CD4-positive, alpha-beta T cell (primary cell): ENCODE results near the gene SDK1. TPM values are rescaled to one million over a fixed set of nuclear protein-coding genes. Genes with fewer than 3 reads are reported as not detected.

Source experiments
- ATAC-seq: fragments of 200-7000 bp; cut with Tn5 transposase; one replicate; pipeline ENCODE4 v1.10.0; 2022; ENCODE audit warnings: mild to moderate bottlenecking; ENCODE audit not compliant: poor library complexity
- CTCF ChIA-PET: fragments of 350-600 bp; sonication (Branson Sonifier 250); formaldehyde crosslinking; loops from one replicate; lab custom pipeline; 2021; ENCODE audit warnings: antibody characterized with exemption, inconsistent platforms; lab: Charles Lee
- POLR2A ChIA-PET: fragments of 350-600 bp; sonication (Branson Sonifier 250); formaldehyde crosslinking; loops from one replicate; lab custom pipeline; 2021; ENCODE audit warnings: antibody characterized with exemption, inconsistent platforms; lab: Charles Lee
- DNase-seq, 14 experiments: peaks; one replicate each; pipeline ENCODE4 v3.0.0-alpha.2; 2013 to 2020; ENCODE audit warnings: mixed read lengths in 2 of 14
- H3K27ac ChIP-seq, 2 donors: one replicate each; pipeline versions ENCODE4 v1.5.1 to v1.7.0; 2013; ENCODE audit warnings: low read length in 2 of 2, low read depth in 1 of 2, mild to moderate bottlenecking in 1 of 2
- H3K27me3 ChIP-seq, 2 experiments: 1 replicate in 1 of 2; 2 replicates in 1 of 2; pipeline versions ENCODE4 v1.6.1 to v1.7.0; 2013; ENCODE audit warnings: low read length in 2 of 2, control low read depth in 1 of 2, mild to moderate bottlenecking in 1 of 2, moderate library complexity in 1 of 2; ENCODE audit not compliant: insufficient read depth in 2 of 2, control insufficient read depth in 1 of 2
- H3K36me3 ChIP-seq: one replicate; pipeline ENCODE4 v1.6.1; 2013; ENCODE audit warnings: low read length, control low read depth; ENCODE audit not compliant: insufficient read depth
- H3K4me1 ChIP-seq: one replicate; pipeline ENCODE4 v1.6.1; 2013; ENCODE audit warnings: low read length, control low read depth; ENCODE audit not compliant: insufficient read depth
- H3K4me3 ChIP-seq: one replicate; pipeline ENCODE4 v1.5.1; 2013; ENCODE audit warnings: mild to moderate bottlenecking, low read length, moderate library complexity
- H3K9me3 ChIP-seq, 2 experiments: 1 replicate in 1 of 2; 2 replicates in 1 of 2; pipeline versions ENCODE4 v1.6.1 to v1.7.0; 2013; ENCODE audit warnings: low read length in 2 of 2, mild to moderate bottlenecking in 2 of 2, control low read depth in 1 of 2, moderate library complexity in 1 of 2; ENCODE audit not compliant: control insufficient read depth in 1 of 2, insufficient read depth in 1 of 2
- H3K27ac Mint-ChIP-seq: one replicate; pipeline ENCODE4 v1.8.0; 2020; ENCODE audit warnings: mixed read lengths
- H3K27me3 Mint-ChIP-seq: one replicate; pipeline ENCODE4 v1.8.0; 2021; ENCODE audit warnings: mixed read lengths
- H3K36me3 Mint-ChIP-seq: one replicate; pipeline ENCODE4 v1.8.0; 2021; ENCODE audit warnings: low read depth, mixed read lengths
- H3K4me1 Mint-ChIP-seq: one replicate; pipeline ENCODE4 v1.8.0; 2021; ENCODE audit warnings: low read depth, mixed read lengths
- H3K4me3 Mint-ChIP-seq: one replicate; pipeline ENCODE4 v1.8.0; 2020; ENCODE audit warnings: mild to moderate bottlenecking, mixed read lengths
- H3K9me3 Mint-ChIP-seq: one replicate; pipeline ENCODE4 v1.8.0; 2020; ENCODE audit warnings: mixed read lengths
- intact Hi-C, 2 experiments: fragments of 100-400 bp; cut with DNase I in 1 of 2; cut with micrococcal nuclease in 1 of 2; formaldehyde crosslinking; loops; one replicate each; pipeline versions ENCODE4 v1.15.1 to v1.9.0; 2023 to 2025; cut with DNase I, micrococcal nuclease
- total RNA-seq, 174 experiments: library from RNA in 2 of 174; stranded (reverse) in 2 of 174; gene quantifications; one replicate each; pipeline ENCODE4 v1.2.3 and lab custom pipeline; 2021 to 2026
- TF ChIP-seq, protein P1 (sequence below): fragments of 200-600 bp; IDR thresholded peaks from one replicate; pipeline ENCODE4 v1.8.0; 2022; ENCODE audit warnings: antibody characterized with exemption, mild to moderate bottlenecking

Gene SDK1
- total RNA-seq, 2 experiments from 2014 or later = 1.1 to 1.3 TPM

DNA sequence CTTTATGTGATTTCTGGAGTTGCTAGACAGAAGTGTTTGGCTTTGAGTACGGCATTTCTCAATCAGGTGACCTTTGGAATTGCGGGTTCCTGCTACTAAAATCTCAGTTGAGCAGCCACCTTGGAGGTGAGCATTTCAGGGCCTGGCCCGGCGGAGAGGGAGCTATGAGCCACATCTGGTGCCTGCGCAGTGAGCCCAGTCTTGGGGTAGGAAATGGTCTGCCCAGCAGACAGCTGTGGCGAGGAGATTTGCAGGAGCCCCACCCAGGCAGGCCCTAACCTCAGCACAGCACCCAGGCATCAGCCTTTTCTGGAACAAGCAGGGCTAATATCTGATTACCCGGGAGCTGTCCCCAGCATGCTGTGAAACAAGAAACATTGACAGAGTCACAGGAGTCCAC, 833.2 kb downstream of the SDK1 start:
- ChIA-PET POLR2A (no interaction called here), CTCF (no interaction called here)
- no peaks in the 10 kb centered on the region for H3K27me3 Mint-ChIP-seq
- no peak overlapping the region for H3K4me3 ChIP-seq
- no peak overlapping the region for H3K27ac Mint-ChIP-seq
- H3K36me3 ChIP-seq = no peaks in the 10 kb centered on the region
- TF ChIP-seq, protein P1, sequence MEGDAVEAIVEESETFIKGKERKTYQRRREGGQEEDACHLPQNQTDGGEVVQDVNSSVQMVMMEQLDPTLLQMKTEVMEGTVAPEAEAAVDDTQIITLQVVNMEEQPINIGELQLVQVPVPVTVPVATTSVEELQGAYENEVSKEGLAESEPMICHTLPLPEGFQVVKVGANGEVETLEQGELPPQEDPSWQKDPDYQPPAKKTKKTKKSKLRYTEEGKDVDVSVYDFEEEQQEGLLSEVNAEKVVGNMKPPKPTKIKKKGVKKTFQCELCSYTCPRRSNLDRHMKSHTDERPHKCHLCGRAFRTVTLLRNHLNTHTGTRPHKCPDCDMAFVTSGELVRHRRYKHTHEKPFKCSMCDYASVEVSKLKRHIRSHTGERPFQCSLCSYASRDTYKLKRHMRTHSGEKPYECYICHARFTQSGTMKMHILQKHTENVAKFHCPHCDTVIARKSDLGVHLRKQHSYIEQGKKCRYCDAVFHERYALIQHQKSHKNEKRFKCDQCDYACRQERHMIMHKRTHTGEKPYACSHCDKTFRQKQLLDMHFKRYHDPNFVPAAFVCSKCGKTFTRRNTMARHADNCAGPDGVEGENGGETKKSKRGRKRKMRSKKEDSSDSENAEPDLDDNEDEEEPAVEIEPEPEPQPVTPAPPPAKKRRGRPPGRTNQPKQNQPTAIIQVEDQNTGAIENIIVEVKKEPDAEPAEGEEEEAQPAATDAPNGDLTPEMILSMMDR = no peak
- no peak overlapping the region for H3K4me3 Mint-ChIP-seq
- peaks cover 0 to 5% of the 10 kb centered on the region in 2 experiments for H3K9me3 ChIP-seq
- DNase-seq (peak in 1 of 14 experiments; percentile 25), ATAC-seq (no peak)
- H3K9me3 Mint-ChIP-seq = no peaks in the 10 kb centered on the region
- no peaks in the 10 kb centered on the region for H3K36me3 Mint-ChIP-seq
- no peaks in the 10 kb centered on the region for H3K4me1 ChIP-seq
- H3K27me3 ChIP-seq = no peaks in the 10 kb centered on the region
- no peaks in the 10 kb centered on the region for H3K4me1 Mint-ChIP-seq
- intact Hi-C loops = no loop called here
- H3K27ac ChIP-seq = no peak overlapping the region

DNA sequence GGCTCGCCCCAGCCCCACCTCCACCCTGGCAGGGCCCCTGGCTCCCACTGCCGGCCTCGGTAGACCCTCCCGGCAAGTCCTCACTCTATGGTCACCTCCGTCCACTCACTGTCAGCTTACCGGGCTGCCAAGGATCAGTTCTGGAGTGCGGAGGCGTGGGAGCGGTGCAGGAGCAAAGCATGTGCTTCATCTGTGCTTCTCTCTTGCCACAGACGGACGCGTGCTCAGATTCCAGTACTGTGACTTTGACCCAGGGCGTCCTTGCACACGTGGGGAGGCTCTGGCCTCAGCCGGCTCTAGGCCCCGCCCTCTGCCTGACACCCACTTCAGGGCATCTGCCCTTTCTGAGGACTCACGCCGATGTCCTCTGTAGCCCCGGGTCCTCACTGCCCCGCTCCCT, 833.6 kb downstream of the SDK1 start:
- peaks cover 0 to 5% of the 10 kb centered on the region in 2 experiments for H3K9me3 ChIP-seq
- H3K36me3 Mint-ChIP-seq = no peaks in the 10 kb centered on the region
- ChIA-PET POLR2A (no interaction called here), CTCF (no interaction called here)
- H3K27me3 Mint-ChIP-seq = no peaks in the 10 kb centered on the region
- no peak overlapping the region for H3K4me3 ChIP-seq
- H3K4me3 Mint-ChIP-seq = no peak overlapping the region
- H3K9me3 Mint-ChIP-seq = no peaks in the 10 kb centered on the region
- no peak overlapping the region for H3K27ac Mint-ChIP-seq
- H3K36me3 ChIP-seq = no peaks in the 10 kb centered on the region
- intact Hi-C loops = no loop called here
- no peaks in the 10 kb centered on the region for H3K4me1 Mint-ChIP-seq
- DNase-seq (peak in 1 of 14 experiments; percentile 29), ATAC-seq (no peak)
- no peaks in the 10 kb centered on the region for H3K27me3 ChIP-seq
- no peak overlapping the region for H3K27ac ChIP-seq
- no peaks in the 10 kb centered on the region for H3K4me1 ChIP-seq
- TF ChIP-seq, protein P1 = no peak

DNA sequence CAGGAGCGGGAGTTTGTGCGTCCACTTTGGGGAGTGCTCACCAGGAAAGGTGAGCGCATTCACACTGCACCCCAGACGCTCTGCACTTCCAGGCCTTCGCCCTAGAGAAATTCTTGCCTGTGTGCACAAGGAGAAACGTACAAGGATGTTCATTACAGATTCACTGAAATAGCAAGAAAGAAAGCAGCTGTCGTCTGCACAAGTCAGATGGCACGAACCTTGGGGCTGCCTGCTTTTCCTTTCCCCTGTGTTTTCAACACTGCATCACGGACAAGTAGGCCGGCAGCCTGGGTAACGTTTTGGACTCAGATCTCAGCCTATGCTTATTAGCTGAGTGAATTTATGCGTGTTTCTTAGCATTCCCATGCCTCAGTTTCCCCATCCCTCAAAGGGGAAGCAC, 834.2 kb downstream of the SDK1 start:
- Mint-ChIP-seq H3K27me3 (no peaks in the 10 kb centered on the region), H3K27ac (no peak overlapping the region), H3K4me1 (no peaks in the 10 kb centered on the region), H3K4me3 (no peak overlapping the region), H3K36me3 (no peaks in the 10 kb centered on the region), H3K9me3 (no peaks in the 10 kb centered on the region)
- ATAC-seq = no peak
- Histone ChIP-seq H3K36me3 (no peaks in the 10 kb centered on the region), H3K9me3 (peaks cover 0 to 12% of the 10 kb centered on the region in 2 experiments), H3K4me1 (no peaks in the 10 kb centered on the region), H3K27me3 (no peaks in the 10 kb centered on the region), H3K27ac (no peak overlapping the region), H3K4me3 (no peak overlapping the region)
- TF ChIP-seq, protein P1 = no peak
- ChIA-PET POLR2A (no interaction called here), CTCF (no interaction called here)
- intact Hi-C loops = no loop called here
- DNase-seq = no peak
